ENCODE measurements around the gene AGPS. TPM values are rescaled to one million over a fixed set of nuclear protein-coding genes. Genes with fewer than 3 reads are reported as not detected.

AGPS gene
- total and polyA plus RNA-seq, 10 of the 15 experiments (the other 5 are each of a cell fraction or from before 2014, with no cell fraction given) = 7.9 to 54.2 (median 38.7) TPM

DNA sequence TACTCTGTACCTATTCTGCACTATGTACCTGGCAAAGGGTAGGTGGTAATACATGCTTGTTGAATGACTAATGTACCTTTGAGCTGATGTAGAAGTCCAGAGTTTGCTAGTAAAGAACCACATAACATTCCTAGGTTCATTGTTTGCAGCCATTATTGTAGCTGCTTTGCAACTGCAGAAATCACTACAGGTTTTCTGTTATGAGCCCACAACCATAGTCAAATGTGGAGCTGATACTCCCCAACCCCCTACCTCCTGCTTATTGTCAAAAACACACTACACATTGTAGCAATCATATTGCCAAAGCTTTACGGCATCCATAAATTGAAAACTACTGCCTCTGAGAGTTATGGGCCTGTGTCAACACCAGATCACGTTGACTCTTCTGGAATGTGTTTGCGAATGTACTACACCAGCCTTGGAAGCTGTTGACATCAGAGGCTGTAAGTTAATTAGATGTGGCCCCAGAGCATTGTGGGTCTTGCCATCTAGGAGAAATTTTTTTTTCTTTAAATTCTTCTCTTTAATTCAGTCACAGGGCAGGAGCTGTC lies 187.0 kb downstream of the AGPS start:
- WGBS (ENCODE audit: insufficient coverage, insufficient replicate concordance, low lambda C conversion rate, missing lambda C conversion rate) = 90% methylated on average over 3 of the region's 3 CpGs
- Histone ChIP-seq H3K9ac (ENCODE audit: control insufficient read depth, insufficient read depth, low read length) (no peak overlapping the region), H3K27me3 (replicated peaks in 1 of 2; ENCODE audit: control insufficient read depth in 2 of 2, insufficient read depth in 2 of 2, low read length in 1 of 2) (no peaks in the 10 kb centered on the region; a peak in 1 of 4 replicates), H3K9me3 (replicated peaks; ENCODE audit: control insufficient read depth, insufficient read depth, low read length) (no peaks in the 10 kb centered on the region), H4K20me1 (ENCODE audit: control insufficient read depth, insufficient read depth) (no peaks in the 10 kb centered on the region), H3K4me3 (no peak overlapping the region), H3K4me1 (ENCODE audit: control insufficient read depth, insufficient read depth, low read length) (no peaks in the 10 kb centered on the region), H3K27ac (ENCODE audit: control insufficient read depth, insufficient read depth) (no peak overlapping the region), H3K79me2 (ENCODE audit: control insufficient read depth, insufficient read depth, low read length) (no peaks in the 10 kb centered on the region), H3K4me2 (ENCODE audit: control insufficient read depth, insufficient read depth) (no peak overlapping the region), H3K36me3 (ENCODE audit: control insufficient read depth in 2 of 2, insufficient read depth in 2 of 2, low read length in 1 of 2) (no peaks in the 10 kb centered on the region), H2AFZ (ENCODE audit: control insufficient read depth, low read depth, low read length) (no peak overlapping the region)
- ChIA-PET POLR2A (no interaction called here), CTCF (no interaction called here), SMC1A (ENCODE audit: uncharacterized antibody, unreplicated experiment) (interaction anchor here (0.6 to 0.8 kb wide), 2 partner anchors 15 to 161 kb away, joined by 3 to 4 read pairs; no protein-coding TSS in a partner anchor), RAD21 (ENCODE audit: unreplicated experiment) (no interaction called here)
- no TSS peak for BruUV-seq (replicated peaks)
- intact Hi-C loops (cut with micrococcal nuclease; ENCODE audit: unreplicated experiment) = no loop called here
- DNase-seq (ENCODE audit: low read depth, low spot score) (no peak), ATAC-seq (no peak), FAIRE-seq (no peak)
- in situ Hi-C loops (cut with MboI) = no loop called here
- TF ChIP-seq CHD4 (IDR thresholded peaks at IDR 0.05) = no peak
- no peak for TF ChIP-seq ZNF622 (IDR thresholded peaks at IDR 0.05)
- TF ChIP-seq NFXL1 (IDR thresholded peaks at IDR 0.05; ENCODE audit: borderline replicate concordance) = no peak
- no peak for TF ChIP-seq MXI1 (IDR thresholded peaks at IDR 0.05; ENCODE audit: low read depth, low read length)
- TF ChIP-seq FOXK2 (IDR thresholded peaks at IDR 0.05) = no peak
- TF ChIP-seq NFYB (IDR thresholded peaks at IDR 0.05; ENCODE audit: insufficient read depth, low read depth, low read length) = no peak
- TF ChIP-seq, protein P1, sequence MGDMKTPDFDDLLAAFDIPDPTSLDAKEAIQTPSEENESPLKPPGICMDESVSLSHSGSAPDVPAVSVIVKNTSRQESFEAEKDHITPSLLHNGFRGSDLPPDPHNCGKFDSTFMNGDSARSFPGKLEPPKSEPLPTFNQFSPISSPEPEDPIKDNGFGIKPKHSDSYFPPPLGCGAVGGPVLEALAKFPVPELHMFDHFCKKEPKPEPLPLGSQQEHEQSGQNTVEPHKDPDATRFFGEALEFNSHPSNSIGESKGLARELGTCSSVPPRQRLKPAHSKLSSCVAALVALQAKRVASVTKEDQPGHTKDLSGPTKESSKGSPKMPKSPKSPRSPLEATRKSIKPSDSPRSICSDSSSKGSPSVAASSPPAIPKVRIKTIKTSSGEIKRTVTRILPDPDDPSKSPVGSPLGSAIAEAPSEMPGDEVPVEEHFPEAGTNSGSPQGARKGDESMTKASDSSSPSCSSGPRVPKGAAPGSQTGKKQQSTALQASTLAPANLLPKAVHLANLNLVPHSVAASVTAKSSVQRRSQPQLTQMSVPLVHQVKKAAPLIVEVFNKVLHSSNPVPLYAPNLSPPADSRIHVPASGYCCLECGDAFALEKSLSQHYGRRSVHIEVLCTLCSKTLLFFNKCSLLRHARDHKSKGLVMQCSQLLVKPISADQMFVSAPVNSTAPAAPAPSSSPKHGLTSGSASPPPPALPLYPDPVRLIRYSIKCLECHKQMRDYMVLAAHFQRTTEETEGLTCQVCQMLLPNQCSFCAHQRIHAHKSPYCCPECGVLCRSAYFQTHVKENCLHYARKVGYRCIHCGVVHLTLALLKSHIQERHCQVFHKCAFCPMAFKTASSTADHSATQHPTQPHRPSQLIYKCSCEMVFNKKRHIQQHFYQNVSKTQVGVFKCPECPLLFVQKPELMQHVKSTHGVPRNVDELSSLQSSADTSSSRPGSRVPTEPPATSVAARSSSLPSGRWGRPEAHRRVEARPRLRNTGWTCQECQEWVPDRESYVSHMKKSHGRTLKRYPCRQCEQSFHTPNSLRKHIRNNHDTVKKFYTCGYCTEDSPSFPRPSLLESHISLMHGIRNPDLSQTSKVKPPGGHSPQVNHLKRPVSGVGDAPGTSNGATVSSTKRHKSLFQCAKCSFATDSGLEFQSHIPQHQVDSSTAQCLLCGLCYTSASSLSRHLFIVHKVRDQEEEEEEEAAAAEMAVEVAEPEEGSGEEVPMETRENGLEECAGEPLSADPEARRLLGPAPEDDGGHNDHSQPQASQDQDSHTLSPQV (IDR thresholded peaks at IDR 0.05) = no peak
- TF ChIP-seq PML (IDR thresholded peaks at IDR 0.05; ENCODE audit: low read length) = no peak
- no peak for TF ChIP-seq BCL3 (IDR thresholded peaks at IDR 0.05; ENCODE audit: borderline replicate concordance, insufficient read depth, low read depth, low read length, poor library complexity, severe bottlenecking)
- no peak for TF ChIP-seq HDAC2 (IDR thresholded peaks at IDR 0.05)
- TF ChIP-seq PKNOX1 (IDR thresholded peaks at IDR 0.05) = no peak
- TF ChIP-seq ZNF687 (IDR thresholded peaks at IDR 0.05) = no peak
- TF ChIP-seq NRF1 (conservative IDR thresholded peaks at IDR 0.05; ENCODE audit: low read depth, low read length) = no peak
- TF ChIP-seq NR2C1 (IDR thresholded peaks at IDR 0.05) = no peak
- no peak for TF ChIP-seq ATF7 (IDR thresholded peaks at IDR 0.05; ENCODE audit: low read depth)
